Activated T-helper 17 cell treated with anti-CD3 and anti-CD28 coated beads, Interleukin-2, amount 50 U/mL, for 72 hours (primary cell): ENCODE measurements around the gene RAB32. TPM values are rescaled to one million over a fixed set of nuclear protein-coding genes. Genes with fewer than 3 reads are reported as not detected.

Experiments
- ATAC-seq: fragments of 150-1000 bp; cut with Tn5 transposase; replicated peaks from 2 replicates; pipeline ENCODE4 v1.10.0; 2021; ENCODE audit warnings: mild to moderate bottlenecking, moderate library complexity
- H3K27ac Mint-ChIP-seq: one replicate; pipeline ENCODE4 v1.8.0; 2022; ENCODE audit warnings: mixed read lengths
- H3K27me3 Mint-ChIP-seq: one replicate; pipeline ENCODE4 v1.8.0; 2022; ENCODE audit warnings: mixed read lengths
- H3K36me3 Mint-ChIP-seq: one replicate; pipeline ENCODE4 v1.8.0; 2022; ENCODE audit warnings: low read depth, mild to moderate bottlenecking, mixed read lengths
- H3K4me1 Mint-ChIP-seq: one replicate; pipeline ENCODE4 v1.8.0; 2022; ENCODE audit warnings: mixed read lengths
- H3K4me3 Mint-ChIP-seq: one replicate; pipeline ENCODE4 v1.8.0; 2022; ENCODE audit warnings: mild to moderate bottlenecking, mixed read lengths
- H3K9me3 Mint-ChIP-seq: one replicate; pipeline ENCODE4 v1.8.0; 2022; ENCODE audit warnings: mixed read lengths
- total RNA-seq, 2 donors: library from RNA; stranded (reverse); gene quantifications; one replicate each; pipeline ENCODE4 v1.2.3, GENCODE V29; 2022

The RAB32 gene
- under 1 TPM in 1 of 2 donors, not detected in 1; 0.37 TPM for total RNA-seq

DNA sequence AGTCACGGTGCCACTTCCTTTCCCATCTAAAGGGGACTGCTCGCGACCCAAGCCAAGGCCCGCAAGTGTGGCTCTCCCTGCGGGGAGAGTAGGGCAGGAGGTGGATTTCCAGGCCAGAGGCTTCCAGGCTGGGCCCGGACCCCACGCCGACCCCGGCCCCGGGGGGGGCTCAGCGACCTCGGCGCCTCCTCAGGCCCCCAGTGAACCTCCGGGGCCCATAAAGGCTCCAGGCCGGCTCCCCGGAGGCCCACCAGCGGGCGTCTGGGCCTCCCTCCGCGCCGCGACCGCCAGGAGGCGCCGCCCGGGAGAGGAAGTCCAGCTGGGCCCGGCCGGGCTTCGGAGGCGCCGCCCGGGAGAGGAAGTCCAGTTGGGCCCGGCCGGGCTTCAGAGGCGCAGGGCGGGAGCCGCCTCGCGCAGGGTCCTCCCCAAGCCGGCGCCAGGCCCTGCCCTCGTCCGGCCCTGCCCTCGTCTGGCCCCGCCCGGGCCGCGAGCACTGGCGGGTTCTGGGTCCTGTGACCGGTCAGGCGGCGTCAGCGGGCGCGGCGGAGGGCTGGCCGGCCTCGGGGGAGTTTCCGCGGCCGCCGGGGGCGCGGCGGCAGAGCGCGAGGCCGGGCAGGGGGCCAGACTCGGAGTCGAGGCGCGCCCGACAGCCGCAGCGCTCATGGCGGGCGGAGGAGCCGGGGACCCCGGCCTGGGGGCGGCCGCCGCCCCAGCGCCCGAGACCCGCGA lies at the start of gene RAB32:
Gene RAB32, plus strand, starts transcription at position 623 of the 729 bp plus-strand sequence. Its CDS starts 39 bp downstream, at position 662.
- H3K27me3 Mint-ChIP-seq, result peaks cover 36% of the 10 kb centered on the region
- H3K9me3 Mint-ChIP-seq, result no peaks in the 10 kb centered on the region
- H3K36me3 Mint-ChIP-seq, result no peaks in the 10 kb centered on the region
- H3K27ac Mint-ChIP-seq, result no peak within 1 kb of the TSS
- no peaks in the 10 kb centered on the region for H3K4me1 Mint-ChIP-seq
- ATAC-seq, result peak; percentile 77
- H3K4me3 Mint-ChIP-seq, result peak within 1 kb of the TSS; percentile 74

GRCh38 chr6:146498309-146498708 lies 45.3 kb upstream of the RAB32 start:
- no peak overlapping the region for H3K27ac Mint-ChIP-seq
- H3K27me3 Mint-ChIP-seq, result peaks cover 3% of the 10 kb centered on the region
- no peak for ATAC-seq

GRCh38 chr6:146503096-146503495 lies 40.5 kb upstream of the RAB32 start:
- Mint-ChIP-seq H3K4me3 (no peak overlapping the region), H3K36me3 (no peaks in the 10 kb centered on the region), H3K27me3 (peaks cover 3% of the 10 kb centered on the region), H3K27ac (no peak overlapping the region), H3K9me3 (peaks cover 3% of the 10 kb centered on the region), H3K4me1 (no peaks in the 10 kb centered on the region)
- ATAC-seq, result no peak

More at GRCh38 chr6:146498309-146498708, 45.3 kb upstream of the RAB32 start:
- H3K4me3 Mint-ChIP-seq, result no peak overlapping the region
- no peaks in the 10 kb centered on the region for H3K4me1 Mint-ChIP-seq
- H3K36me3 Mint-ChIP-seq, result no peaks in the 10 kb centered on the region
- peaks cover 3% of the 10 kb centered on the region for H3K9me3 Mint-ChIP-seq

GRCh38 chr6:146515212-146515611 lies 28.4 kb upstream of the RAB32 start:
- no peak for ATAC-seq
- Mint-ChIP-seq H3K4me3 (no peak overlapping the region), H3K36me3 (no peaks in the 10 kb centered on the region), H3K27ac (no peak overlapping the region), H3K4me1 (no peaks in the 10 kb centered on the region), H3K9me3 (peaks cover 7% of the 10 kb centered on the region), H3K27me3 (no peaks in the 10 kb centered on the region)

GRCh38 chr6:146526192-146526591 lies 17.4 kb upstream of the RAB32 start:
- no peak for ATAC-seq
- Mint-ChIP-seq H3K4me3 (no peak overlapping the region), H3K4me1 (no peaks in the 10 kb centered on the region), H3K9me3 (peaks cover 18% of the 10 kb centered on the region), H3K27ac (no peak overlapping the region), H3K36me3 (no peaks in the 10 kb centered on the region), H3K27me3 (peaks cover 18% of the 10 kb centered on the region)

- no peaks in the 10 kb centered on the region for H3K36me3 Mint-ChIP-seq
- no peak overlapping the region for H3K4me3 Mint-ChIP-seq
- H3K27me3 Mint-ChIP-seq, result peaks cover 14% of the 10 kb centered on the region
- peaks cover 7% of the 10 kb centered on the region for H3K9me3 Mint-ChIP-seq
- H3K27ac Mint-ChIP-seq, result no peak overlapping the region
- H3K4me1 Mint-ChIP-seq, result no peaks in the 10 kb centered on the region
- no peak for ATAC-seq
Observed at GRCh38 chr6:146532702-146533101, 10.9 kb upstream of the RAB32 start.

DNA sequence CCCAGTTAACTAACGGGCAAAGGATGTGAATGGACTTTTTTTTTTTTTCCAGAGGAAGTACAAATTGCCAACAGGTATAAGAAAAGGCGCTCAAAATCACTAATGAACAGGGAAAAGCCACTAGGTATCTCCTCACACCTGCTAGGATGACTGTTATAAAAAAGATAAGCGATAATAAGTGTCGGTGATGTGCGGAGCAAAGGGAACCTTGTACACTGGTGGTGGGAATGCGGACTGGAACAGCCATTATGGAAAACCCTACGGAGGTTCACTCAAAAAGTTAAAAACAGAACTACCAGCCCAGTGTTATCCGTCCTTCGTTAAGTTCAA lies 787 bp upstream of the RAB32 start:
- peaks cover 36% of the 10 kb centered on the region for H3K27me3 Mint-ChIP-seq
- H3K9me3 Mint-ChIP-seq, result no peaks in the 10 kb centered on the region
- no peaks in the 10 kb centered on the region for H3K4me1 Mint-ChIP-seq
- no peaks in the 10 kb centered on the region for H3K36me3 Mint-ChIP-seq
- H3K4me3 Mint-ChIP-seq, result peak overlapping the region; percentile 46
- no peak overlapping the region for H3K27ac Mint-ChIP-seq
- ATAC-seq, result no peak

- no peak overlapping the region for H3K27ac Mint-ChIP-seq
- no peaks in the 10 kb centered on the region for H3K4me1 Mint-ChIP-seq
- ATAC-seq, result peak; percentile 21
- H3K27me3 Mint-ChIP-seq, result peaks cover 36% of the 10 kb centered on the region
- H3K9me3 Mint-ChIP-seq, result no peaks in the 10 kb centered on the region
- H3K4me3 Mint-ChIP-seq, result peak overlapping the region; percentile 74
- no peaks in the 10 kb centered on the region for H3K36me3 Mint-ChIP-seq
Observed at GRCh38 chr6:146543940-146544615, 445 bp downstream of the RAB32 start.

DNA sequence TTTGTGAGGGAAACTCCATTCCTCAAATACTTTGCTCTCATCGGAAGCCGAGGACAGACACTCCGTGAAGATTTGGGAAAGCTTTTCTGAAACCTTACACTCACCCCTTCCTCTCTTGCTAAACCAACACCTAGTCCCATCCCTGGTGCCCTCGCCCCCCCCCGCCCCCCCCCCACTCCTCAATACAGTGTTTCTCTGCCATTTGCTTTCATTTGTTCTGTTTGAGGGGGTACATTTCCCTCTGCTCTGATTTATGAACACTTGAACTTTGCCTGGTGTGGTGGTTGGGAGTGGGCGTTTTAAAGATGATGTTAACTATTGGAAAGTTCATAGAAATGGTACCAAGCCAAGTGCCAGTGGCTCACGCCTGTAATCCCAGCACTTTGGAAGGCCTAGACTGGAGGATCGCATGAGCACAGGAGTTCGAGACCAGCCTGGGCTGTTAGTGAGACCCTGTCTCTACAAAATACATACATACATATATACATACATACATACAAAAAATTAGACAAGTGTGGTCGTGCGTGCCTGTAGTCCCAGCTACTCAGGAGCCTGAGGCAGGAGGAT lies 1.1 kb downstream of the RAB32 start:
- Mint-ChIP-seq H3K27me3 (peaks cover 37% of the 10 kb centered on the region), H3K36me3 (no peaks in the 10 kb centered on the region), H3K4me1 (no peaks in the 10 kb centered on the region), H3K4me3 (peak overlapping the region; percentile 74), H3K27ac (no peak overlapping the region), H3K9me3 (no peaks in the 10 kb centered on the region)
- no peak for ATAC-seq

DNA sequence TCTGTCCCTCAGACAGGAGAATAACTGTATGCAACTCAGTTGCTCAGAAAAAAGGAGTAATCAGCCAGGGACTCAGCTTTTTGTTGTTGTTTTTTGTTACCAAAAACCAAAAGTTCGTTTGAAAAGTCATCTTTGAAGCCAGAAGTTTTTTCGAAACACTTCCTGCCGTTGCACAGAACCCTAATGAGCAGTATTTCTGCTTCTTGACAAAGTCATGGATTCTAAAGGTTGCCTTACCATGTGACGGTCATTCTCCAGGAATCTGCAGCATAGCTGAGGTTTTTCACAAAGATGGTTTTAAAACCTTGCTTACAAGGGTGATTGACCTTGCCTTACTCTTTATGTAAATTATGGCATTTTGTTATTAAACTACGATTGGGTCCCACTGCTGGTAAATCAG lies 1.9 kb downstream of the RAB32 start:
- ATAC-seq, result no peak
- Mint-ChIP-seq H3K36me3 (no peaks in the 10 kb centered on the region), H3K4me3 (no peak overlapping the region), H3K9me3 (no peaks in the 10 kb centered on the region), H3K4me1 (no peaks in the 10 kb centered on the region), H3K27me3 (peaks cover 37% of the 10 kb centered on the region), H3K27ac (no peak overlapping the region)

DNA sequence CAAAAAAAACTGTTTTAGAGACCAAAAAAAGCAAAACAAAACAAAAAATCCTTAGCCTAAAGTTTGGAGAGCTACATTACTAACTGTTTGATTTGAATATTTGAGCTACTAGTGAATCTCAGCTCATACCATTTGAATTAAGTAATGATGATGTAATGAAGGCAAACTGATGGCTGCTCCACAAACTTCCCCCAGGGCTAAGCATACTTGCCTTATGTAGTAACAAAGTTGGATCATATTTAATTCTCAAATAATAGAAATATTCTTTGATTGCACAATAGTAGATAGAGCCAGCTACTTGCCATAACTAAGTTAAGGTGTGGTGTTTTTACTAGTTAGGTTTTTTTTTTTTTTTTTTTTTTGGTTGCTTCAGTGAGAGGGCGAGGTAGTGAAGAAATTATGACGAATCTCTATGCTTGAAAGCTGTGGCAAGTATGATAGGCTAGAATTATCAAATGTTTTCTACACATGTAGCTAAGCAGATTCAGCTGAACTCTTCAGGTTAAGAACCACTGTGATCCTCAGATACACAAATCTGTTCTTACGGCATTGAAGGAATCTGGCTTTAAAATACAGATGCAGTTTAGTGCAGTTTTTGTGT lies 2.9 kb downstream of the RAB32 start:
- Mint-ChIP-seq H3K4me3 (no peak overlapping the region), H3K36me3 (no peaks in the 10 kb centered on the region), H3K9me3 (no peaks in the 10 kb centered on the region), H3K27me3 (peaks cover 30% of the 10 kb centered on the region), H3K27ac (no peak overlapping the region), H3K4me1 (no peaks in the 10 kb centered on the region)
- no peak for ATAC-seq

DNA sequence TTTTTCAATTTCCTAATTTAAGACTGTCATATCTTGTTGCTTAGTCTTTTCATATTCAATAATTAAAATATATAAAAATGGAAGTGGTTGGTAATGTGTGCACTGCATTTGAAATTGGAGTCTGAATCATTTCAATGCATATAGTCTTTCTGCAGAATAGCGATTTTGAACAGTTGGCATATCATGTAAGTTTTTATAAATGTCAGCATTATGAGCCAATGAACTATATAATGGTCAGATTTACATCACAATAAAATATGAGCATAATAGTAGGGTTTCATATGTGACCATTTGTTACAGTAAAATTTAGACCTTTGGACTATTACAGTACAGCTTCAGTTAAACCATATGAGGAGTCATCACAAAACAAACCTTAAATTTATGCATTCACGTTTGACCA lies 4.3 kb downstream of the RAB32 start:
- H3K27me3 Mint-ChIP-seq, result peaks cover 25% of the 10 kb centered on the region
- H3K4me1 Mint-ChIP-seq, result no peaks in the 10 kb centered on the region
- H3K4me3 Mint-ChIP-seq, result no peak overlapping the region
- no peaks in the 10 kb centered on the region for H3K9me3 Mint-ChIP-seq
- ATAC-seq, result no peak
- H3K36me3 Mint-ChIP-seq, result no peaks in the 10 kb centered on the region
- no peak overlapping the region for H3K27ac Mint-ChIP-seq

- H3K9me3 Mint-ChIP-seq, result no peaks in the 10 kb centered on the region
- ATAC-seq, result no peak
- no peaks in the 10 kb centered on the region for H3K4me1 Mint-ChIP-seq
- H3K27ac Mint-ChIP-seq, result no peak overlapping the region
- H3K27me3 Mint-ChIP-seq, result peaks cover 23% of the 10 kb centered on the region
- H3K36me3 Mint-ChIP-seq, result no peaks in the 10 kb centered on the region
- H3K4me3 Mint-ChIP-seq, result no peak overlapping the region
Observed at GRCh38 chr6:146548898-146549374, 5.3 kb downstream of the RAB32 start.

GRCh38 chr6:146550911-146551310 lies 7.3 kb downstream of the RAB32 start:
- H3K36me3 Mint-ChIP-seq, result no peaks in the 10 kb centered on the region
- H3K27me3 Mint-ChIP-seq, result peaks cover 9% of the 10 kb centered on the region
- H3K4me3 Mint-ChIP-seq, result no peak overlapping the region
- H3K27ac Mint-ChIP-seq, result no peak overlapping the region
- H3K4me1 Mint-ChIP-seq, result no peaks in the 10 kb centered on the region
- H3K9me3 Mint-ChIP-seq, result no peaks in the 10 kb centered on the region
- no peak for ATAC-seq

DNA sequence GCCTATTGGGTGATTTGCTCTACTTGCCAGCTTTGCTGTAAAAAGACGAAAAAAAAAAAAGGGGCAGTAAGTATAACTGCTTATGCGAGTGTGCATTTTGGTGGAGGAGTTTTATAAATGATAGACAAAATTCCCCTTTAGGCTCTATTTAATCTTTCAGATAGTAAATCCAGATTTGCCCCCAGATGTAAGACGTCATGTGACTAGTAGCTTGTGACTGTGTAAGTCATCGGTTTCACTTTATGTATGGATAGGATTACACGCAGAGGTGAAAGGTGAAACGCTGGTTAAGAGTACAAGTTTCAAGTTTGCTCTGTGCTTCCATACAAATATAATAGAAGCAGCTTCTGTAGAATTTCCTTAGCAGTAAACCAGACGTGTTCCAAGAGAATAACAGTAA lies 7.9 kb downstream of the RAB32 start:
- Mint-ChIP-seq H3K4me1 (no peaks in the 10 kb centered on the region), H3K27me3 (peaks cover 9% of the 10 kb centered on the region), H3K4me3 (no peak overlapping the region), H3K27ac (no peak overlapping the region), H3K36me3 (no peaks in the 10 kb centered on the region), H3K9me3 (no peaks in the 10 kb centered on the region)
- ATAC-seq, result no peak
